OCI-LY3 (cell line): ENCODE measurements around the gene SIK3.

Experiments
- H2AFZ ChIP-seq: fragments of 200-600, 300-600 bp; shearing (Covaris generic); 2 replicates; pipeline ENCODE4 v1.6.0; 2014; ENCODE audit warnings: antibody characterized with exemption, low read depth, low read length
- H3K27ac ChIP-seq: fragments of 200-600, 300-600 bp; sonication (generic); 2 replicates; pipeline ENCODE4 v1.5.1; 2014; ENCODE audit warnings: mild to moderate bottlenecking, low read length, moderate library complexity, mixed read lengths
- H3K27me3 ChIP-seq: fragments of 200-600, 300-600 bp; sonication (generic); 2 replicates; pipeline ENCODE4 v1.6.1; 2014; ENCODE audit warnings: low read depth, low read length, mixed read lengths
- H3K36me3 ChIP-seq: fragments of 200-600, 300-600 bp; sonication (generic); replicated peaks from 2 replicates; pipeline ENCODE3; 2014; ENCODE audit warnings: low read depth, low read length, mixed read lengths
- H3K4me1 ChIP-seq: fragments of 300-600, 200-600 bp; sonication (generic); 2 replicates; pipeline ENCODE4 v1.6.1; 2014; ENCODE audit warnings: low read length, mixed read lengths
- H3K4me2 ChIP-seq: fragments of 200-600, 300-600 bp; sonication (generic); 2 replicates; pipeline ENCODE4 v1.6.1; 2014; ENCODE audit warnings: low read length, mixed read lengths
- H3K4me3 ChIP-seq: fragments of 300-600, 200-600 bp; sonication (generic); 2 replicates; pipeline ENCODE4 v1.5.1; 2014; ENCODE audit warnings: antibody characterized with exemption, mild to moderate bottlenecking, low read length, moderate library complexity
- H3K79me2 ChIP-seq: fragments of 300-600, 200-600 bp; shearing (Covaris generic); 2 replicates; pipeline ENCODE4 v1.6.1; 2014; ENCODE audit warnings: mild to moderate bottlenecking, low read length, mixed read lengths
- H3K9ac ChIP-seq: fragments of 300-600, 200-600 bp; shearing (Covaris generic); 2 replicates; pipeline ENCODE4 v1.6.0; 2014; ENCODE audit warnings: mild to moderate bottlenecking, low read length, moderate library complexity
- H3K9me3 ChIP-seq: fragments of 200-600, 300-600 bp; shearing (Covaris generic); 2 replicates; pipeline ENCODE4 v1.6.1; 2014; ENCODE audit warnings: low read length, mixed read lengths; ENCODE audit not compliant: insufficient read depth
- H4K20me1 ChIP-seq: fragments of 200-600, 300-600 bp; sonication (generic); 2 replicates; pipeline ENCODE4 v1.6.1; 2016; ENCODE audit warnings: low read length, mixed read lengths; ENCODE audit not compliant: insufficient read depth
- EZH2phosphoT487 ChIP-seq: fragments of 200-600 bp; shearing (Covaris generic); IDR thresholded peaks from 2 replicates; pipeline ENCODE4 v1.6.1; 2018; ENCODE audit warnings: antibody characterized with exemption, mixed run types, low read depth
- TF ChIP-seq, protein P1 (sequence below): fragments of 200-600, 300-600 bp; sonication (generic); IDR thresholded peaks from 2 replicates; pipeline ENCODE4 v1.5.1; 2014; ENCODE audit warnings: antibody characterized with exemption, low read length, low read depth

The SIK3 gene

DNA sequence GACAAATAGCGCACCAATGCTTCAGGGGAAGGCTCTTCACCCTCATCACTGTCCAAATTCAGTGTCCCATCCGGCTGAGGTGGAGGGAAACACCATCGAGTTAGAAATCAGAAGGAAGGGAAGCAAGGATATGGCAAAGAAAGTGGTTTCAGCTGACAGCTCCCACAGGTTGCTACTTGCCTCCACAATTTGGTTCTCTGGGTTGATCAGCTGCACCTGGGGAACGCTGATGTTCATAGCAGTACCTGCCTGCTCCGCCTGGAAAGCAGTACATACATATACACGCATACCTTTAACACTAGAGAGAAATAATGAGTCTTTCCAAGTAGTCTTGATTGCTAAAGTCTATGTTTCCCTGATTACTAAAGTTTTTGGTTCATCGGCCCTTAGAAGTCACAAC, 223.0 kb downstream of the SIK3 start:
- H3K9me3 ChIP-seq: no peaks in the 10 kb centered on the region
- H3K9ac ChIP-seq: no peak overlapping the region
- TF ChIP-seq, protein P1, sequence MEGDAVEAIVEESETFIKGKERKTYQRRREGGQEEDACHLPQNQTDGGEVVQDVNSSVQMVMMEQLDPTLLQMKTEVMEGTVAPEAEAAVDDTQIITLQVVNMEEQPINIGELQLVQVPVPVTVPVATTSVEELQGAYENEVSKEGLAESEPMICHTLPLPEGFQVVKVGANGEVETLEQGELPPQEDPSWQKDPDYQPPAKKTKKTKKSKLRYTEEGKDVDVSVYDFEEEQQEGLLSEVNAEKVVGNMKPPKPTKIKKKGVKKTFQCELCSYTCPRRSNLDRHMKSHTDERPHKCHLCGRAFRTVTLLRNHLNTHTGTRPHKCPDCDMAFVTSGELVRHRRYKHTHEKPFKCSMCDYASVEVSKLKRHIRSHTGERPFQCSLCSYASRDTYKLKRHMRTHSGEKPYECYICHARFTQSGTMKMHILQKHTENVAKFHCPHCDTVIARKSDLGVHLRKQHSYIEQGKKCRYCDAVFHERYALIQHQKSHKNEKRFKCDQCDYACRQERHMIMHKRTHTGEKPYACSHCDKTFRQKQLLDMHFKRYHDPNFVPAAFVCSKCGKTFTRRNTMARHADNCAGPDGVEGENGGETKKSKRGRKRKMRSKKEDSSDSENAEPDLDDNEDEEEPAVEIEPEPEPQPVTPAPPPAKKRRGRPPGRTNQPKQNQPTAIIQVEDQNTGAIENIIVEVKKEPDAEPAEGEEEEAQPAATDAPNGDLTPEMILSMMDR: no peak
- no peak for TF ChIP-seq EZH2phosphoT487
- no peaks in the 10 kb centered on the region for H4K20me1 ChIP-seq
- no peaks in the 10 kb centered on the region for H3K79me2 ChIP-seq
- no peaks in the 10 kb centered on the region for H3K27me3 ChIP-seq
- no peak overlapping the region for H2AFZ ChIP-seq
- H3K27ac ChIP-seq: no peak overlapping the region
- H3K4me2 ChIP-seq: no peak overlapping the region
- H3K4me3 ChIP-seq: no peak overlapping the region
- H3K4me1 ChIP-seq: no peaks in the 10 kb centered on the region
- H3K36me3 ChIP-seq: peaks cover 12% of the 10 kb centered on the region

DNA sequence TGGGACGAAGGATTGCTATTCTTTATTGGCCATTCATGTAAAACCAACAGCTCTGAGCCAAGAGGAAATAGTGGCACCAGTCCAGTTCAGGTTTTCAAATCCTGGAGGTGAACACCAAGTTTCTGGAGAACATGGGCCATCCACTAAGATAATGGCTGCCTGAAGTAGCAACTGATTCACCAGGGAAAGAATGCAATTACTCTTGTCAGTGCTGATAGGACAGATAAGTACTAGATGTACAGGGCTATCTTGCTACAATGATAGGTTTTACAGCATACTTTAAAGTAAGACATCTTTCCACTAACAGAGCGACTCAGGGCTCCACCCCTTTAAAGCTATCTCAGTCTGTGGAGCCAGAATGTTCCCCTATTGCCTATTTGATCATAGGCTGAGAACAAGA, 224.0 kb downstream of the SIK3 start:
- no peak overlapping the region for H3K4me2 ChIP-seq

DNA sequence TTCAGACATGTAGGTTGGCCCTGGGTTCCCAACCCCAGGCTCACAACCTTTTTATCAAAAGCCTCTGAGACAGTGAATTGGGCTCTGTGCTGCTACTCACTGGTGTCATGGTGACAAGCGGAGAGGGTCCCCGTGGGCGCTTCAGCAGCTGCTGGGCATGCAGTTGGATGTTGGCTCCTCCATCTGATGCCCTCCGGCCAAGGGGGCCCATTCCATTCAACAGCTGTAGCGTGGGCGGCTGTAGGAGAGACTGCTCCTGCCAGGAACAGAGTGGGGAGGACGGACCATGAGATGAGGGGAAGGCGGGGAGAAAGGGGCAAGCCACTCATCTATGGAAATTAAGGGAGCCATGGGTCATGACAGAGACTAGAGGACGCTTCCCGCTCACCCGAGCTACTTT, 224.8 kb downstream of the SIK3 start:
- no peak overlapping the region for H2AFZ ChIP-seq
- H4K20me1 ChIP-seq: no peaks in the 10 kb centered on the region
- H3K9me3 ChIP-seq: no peaks in the 10 kb centered on the region
- H3K36me3 ChIP-seq: peaks cover 22% of the 10 kb centered on the region
- H3K4me1 ChIP-seq: no peaks in the 10 kb centered on the region
- TF ChIP-seq, protein P1: no peak
- no peak for TF ChIP-seq EZH2phosphoT487
- H3K4me3 ChIP-seq: no peak overlapping the region
- no peak overlapping the region for H3K4me2 ChIP-seq
- H3K27ac ChIP-seq: no peak overlapping the region
- no peak overlapping the region for H3K9ac ChIP-seq
- H3K27me3 ChIP-seq: no peaks in the 10 kb centered on the region
- no peaks in the 10 kb centered on the region for H3K79me2 ChIP-seq

More for the DNA sequence above, 224.0 kb downstream of the SIK3 start:
- no peak overlapping the region for H3K9ac ChIP-seq
- no peaks in the 10 kb centered on the region for H3K4me1 ChIP-seq
- H3K79me2 ChIP-seq: no peaks in the 10 kb centered on the region
- H3K27me3 ChIP-seq: no peaks in the 10 kb centered on the region
- H2AFZ ChIP-seq: no peak overlapping the region
- peaks cover 21% of the 10 kb centered on the region for H3K36me3 ChIP-seq
- H3K27ac ChIP-seq: no peak overlapping the region
- no peaks in the 10 kb centered on the region for H4K20me1 ChIP-seq
- no peaks in the 10 kb centered on the region for H3K9me3 ChIP-seq
- TF ChIP-seq, protein P1: no peak
- no peak for TF ChIP-seq EZH2phosphoT487
- no peak overlapping the region for H3K4me3 ChIP-seq

DNA sequence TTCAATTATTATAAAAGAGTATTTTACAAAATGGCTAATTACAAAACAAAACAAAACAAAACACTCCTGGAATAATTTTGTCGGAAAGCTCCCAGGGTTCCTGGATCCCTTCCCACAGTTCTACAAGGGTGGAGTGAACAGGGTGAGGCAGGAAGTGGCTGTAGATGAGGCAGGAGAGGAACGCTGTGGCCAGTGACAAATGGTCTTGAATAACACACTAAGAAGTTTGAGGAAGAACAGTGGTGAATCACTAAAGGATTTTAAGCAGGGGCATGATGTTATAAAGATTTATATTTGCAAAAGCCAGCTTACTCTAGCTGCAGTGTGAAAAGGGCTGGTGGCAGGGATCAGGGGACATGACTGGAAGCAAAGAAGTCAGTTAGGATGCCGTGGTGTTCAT, 227.0 kb downstream of the SIK3 start:
- peaks cover 33% of the 10 kb centered on the region for H3K36me3 ChIP-seq
- TF ChIP-seq EZH2phosphoT487: no peak
- TF ChIP-seq, protein P1: no peak
- no peaks in the 10 kb centered on the region for H3K4me1 ChIP-seq
- H4K20me1 ChIP-seq: no peaks in the 10 kb centered on the region
- no peak overlapping the region for H2AFZ ChIP-seq
- no peaks in the 10 kb centered on the region for H3K79me2 ChIP-seq
- no peak overlapping the region for H3K4me3 ChIP-seq
- no peaks in the 10 kb centered on the region for H3K9me3 ChIP-seq
- H3K9ac ChIP-seq: no peak overlapping the region
- H3K27me3 ChIP-seq: no peaks in the 10 kb centered on the region
- no peak overlapping the region for H3K27ac ChIP-seq
- H3K4me2 ChIP-seq: no peak overlapping the region
